GM19025 (cell line): ENCODE data around the gene SHISA9.

Experiments used
- ATAC-seq: cut with Tn5 transposase; IDR thresholded peaks from one replicate; pipeline ENCODE4 v1.9.1; 2021; ENCODE audit warnings: mild to moderate bottlenecking, low read depth, moderate library complexity; ENCODE audit not compliant: unreplicated experiment

The SHISA9 gene

DNA sequence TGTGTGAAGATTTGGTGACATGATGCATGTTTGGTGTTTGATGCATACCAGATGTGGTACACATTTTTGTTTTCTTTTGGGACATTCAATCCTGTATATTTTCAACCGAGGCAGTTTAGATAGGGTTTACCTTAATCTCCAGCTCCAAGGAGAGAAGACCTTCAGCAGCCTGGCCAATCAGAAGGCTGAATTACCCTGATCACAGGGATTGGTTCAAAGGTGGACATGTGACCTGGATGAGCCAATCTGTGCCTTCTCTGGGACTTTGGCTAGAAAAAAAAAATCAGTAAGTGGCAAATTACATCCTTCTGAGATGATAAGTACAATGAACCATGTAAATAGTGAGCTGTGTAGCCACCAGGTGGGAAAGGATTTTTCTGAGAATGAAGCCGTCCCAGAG lies 205.1 kb downstream of the SHISA9 start:
- no peak for ATAC-seq

DNA sequence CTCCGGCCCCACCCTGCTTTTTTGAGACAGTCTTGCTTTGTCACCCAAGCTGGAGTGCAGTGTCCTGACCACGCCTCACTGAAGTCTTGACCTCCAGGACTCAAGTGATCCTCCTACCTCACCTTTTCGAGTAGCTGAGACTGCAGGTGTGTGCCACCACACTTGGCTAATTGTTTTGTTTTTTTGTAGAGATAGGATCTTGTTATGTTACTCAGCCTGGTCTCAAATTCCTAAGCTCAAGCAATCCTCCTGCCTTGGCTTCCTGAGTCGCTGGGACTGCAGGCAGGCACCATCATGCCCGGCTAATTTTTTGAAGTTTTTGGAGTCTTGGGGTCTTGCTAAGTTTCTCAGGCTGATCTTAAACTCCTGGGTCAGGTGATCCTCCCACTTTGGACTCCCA lies 206.7 kb downstream of the SHISA9 start:
- ATAC-seq: no peak

DNA sequence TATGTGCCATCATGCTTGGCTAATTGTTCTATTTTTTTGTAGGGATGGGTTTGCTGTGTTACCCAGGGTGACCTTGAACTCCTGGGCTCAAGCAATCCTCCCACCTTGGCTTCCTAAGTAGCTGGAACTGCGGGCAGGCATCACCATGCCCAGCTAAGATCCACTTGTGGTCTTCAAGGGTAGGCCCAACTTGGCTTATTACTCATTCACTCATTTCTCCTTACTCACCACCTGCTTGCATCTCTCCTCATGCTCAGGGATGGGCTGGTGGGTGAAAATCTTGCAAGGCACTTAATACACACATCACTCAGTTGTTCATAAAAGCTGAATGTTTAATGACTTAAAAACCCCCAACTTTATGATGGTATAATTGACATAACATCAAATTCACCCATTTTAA lies 207.8 kb downstream of the SHISA9 start:
- ATAC-seq: no peak

DNA sequence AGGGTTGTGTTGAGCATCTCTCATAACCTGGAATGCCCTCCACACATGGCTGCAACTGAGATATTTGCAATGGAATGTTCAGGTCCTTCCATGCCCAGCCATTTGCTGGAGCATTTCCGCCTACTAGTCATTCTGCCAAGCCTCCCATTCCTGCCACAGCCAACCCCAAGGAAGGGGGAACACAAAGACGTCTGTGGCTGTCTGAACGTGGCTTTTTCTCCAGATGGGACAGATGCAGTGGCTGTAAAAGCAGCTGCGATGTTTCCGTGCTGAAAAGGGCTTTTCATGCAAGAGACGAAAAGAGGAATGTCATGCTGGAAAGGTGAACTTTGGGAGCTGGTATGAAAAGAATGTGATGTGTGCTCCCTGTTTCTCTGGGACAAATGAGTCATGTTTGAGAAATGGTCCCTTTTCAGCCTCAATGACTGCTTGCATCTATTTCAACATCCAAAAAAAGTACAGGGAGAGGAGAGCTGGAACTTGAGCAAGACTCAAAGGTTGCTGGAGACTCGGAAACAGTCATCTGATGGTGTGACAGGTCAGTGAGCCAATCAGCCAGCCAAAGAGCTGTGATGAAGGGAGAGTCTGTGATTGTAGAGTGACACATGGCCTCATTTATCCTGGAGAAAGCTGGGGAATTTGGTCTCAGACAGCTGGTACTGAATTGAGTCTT lies 208.9 kb downstream of the SHISA9 start:
- ATAC-seq: no peak

DNA sequence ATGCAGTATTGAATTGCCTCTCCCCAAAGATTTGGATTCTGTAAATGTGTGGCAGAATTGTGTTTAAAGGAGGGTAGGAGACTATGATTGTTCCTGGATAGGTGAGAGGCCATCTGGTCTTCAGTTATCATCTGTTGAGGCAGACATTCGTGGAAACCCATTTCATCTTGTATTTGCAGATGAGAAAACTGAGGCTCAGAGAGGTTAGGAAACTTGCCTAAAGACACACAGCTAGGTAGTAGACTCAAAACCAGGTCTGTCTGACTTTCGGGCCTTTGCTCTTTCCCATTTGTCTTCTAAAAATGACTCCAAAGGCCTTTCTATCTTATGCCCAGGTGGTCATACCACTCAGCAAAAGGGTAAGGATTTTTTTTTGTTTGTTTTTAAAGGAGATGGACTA lies 210.3 kb downstream of the SHISA9 start:
- ATAC-seq: no peak

DNA sequence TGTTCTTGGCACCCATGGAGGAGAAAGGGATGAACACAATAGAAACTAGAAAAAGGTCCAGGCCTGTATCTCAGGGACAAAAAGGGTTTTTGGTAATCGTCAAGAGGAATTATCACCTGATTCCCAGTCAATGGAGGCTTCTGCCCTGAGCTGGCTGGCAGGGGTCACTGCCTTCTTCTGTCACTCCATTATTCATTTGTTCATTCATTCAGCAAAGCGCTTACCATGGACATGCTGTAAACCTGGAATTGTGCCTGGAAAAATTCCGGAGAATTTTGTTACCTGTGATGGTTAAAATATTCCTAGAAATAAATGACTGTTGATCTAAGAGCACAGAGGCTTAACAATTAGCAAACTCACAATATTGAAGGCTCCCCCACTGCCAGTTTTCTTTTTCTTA lies 212.3 kb downstream of the SHISA9 start:
- ATAC-seq: no peak

DNA sequence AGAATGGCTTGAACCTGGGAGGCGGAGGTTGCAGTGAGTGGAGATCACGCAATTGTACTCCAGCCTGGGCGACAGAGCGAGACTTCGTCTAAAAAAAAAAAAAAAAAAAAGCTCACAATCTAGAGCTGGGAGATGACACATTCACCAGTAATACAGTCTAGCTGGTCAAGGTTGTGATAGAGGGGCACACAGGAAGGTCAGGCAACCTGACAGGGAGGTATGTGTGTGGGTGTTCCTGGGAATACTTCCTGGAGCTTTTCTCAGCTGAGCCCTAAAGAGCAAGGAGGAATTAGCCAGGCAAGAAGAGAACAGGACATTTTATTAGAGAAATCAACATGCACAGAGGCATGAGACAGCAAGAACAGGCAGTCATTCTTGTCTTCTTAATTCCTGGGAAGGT lies 216.7 kb downstream of the SHISA9 start:
- no peak for ATAC-seq

DNA sequence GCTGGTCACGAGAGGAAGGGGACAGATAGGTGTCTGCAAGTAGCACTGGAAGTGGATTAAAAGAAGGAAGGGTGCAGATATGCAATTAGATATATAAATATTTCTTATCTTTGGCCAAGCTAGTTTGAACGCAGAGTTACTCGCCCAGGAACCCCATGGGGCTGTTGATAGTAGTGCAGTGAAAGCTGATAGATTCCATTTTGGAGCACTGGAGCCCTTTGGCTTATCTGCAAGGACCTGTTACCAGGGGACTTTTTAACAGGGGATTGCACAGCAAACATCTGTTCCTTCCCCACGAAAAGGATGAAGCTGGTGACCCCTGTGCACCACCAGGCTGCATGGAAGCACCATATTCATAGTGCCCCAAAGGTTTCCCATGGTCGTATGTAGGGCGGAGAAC lies 218.7 kb downstream of the SHISA9 start:
- ATAC-seq: no peak

DNA sequence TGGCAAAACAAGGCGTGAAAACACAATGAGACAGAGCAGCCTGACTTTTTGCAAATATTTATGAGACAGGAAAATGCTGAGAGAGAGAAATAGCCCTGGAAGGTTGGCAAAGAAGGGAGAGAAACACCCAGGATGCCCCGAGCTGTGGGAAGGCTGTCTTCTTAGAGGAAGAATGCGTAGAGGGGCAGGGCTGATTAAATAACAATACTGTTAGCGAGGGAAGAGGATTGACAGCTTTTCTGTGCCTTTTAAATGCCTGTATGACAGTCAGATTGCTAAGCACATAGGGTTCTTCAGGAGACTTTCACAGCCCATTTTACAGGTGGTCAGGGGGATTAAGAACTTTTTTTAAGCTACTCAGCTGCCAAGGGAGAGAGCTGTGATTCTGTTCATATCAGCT lies 219.2 kb downstream of the SHISA9 start:
- no peak for ATAC-seq

DNA sequence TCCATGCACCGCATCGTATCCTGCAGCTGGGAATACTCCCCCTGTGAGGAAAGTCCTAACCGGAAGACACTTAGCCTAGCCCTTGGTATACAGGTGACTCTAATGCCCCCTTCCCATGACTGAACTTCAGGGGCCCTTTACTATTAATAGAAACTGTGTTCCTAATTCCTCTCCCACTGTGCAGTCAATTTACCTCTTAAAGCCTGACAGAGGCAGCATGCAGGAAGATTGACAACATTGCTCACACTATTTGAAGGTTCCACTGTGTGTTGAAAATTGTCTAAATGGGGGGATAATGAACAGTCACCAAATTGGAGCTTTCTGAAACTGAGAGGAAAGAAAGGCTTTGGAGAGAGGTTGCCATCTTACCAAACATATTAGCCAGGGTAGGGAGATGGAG lies 222.6 kb downstream of the SHISA9 start:
- ATAC-seq: no peak

DNA sequence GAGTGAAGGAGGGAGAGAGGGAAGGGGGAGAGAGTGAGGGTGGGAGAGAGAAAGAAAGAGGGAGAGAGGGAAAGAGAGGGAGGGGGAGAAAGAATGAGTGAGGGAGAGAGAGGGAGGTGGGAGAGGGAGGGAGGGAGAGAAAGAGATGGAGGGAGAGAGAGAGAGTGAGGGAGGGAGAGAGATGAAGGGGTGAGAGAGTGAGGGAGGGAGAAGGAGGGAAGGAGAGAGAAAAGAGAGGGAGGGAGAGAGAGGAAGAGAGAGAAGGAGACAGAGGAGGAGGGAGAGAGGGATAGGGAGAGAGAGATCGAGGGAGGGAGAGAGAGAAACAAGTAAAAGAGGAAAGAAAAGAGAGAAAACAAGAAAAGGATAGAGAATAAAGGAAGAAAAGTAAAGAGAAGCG lies 225.7 kb downstream of the SHISA9 start:
- ATAC-seq: no peak

DNA sequence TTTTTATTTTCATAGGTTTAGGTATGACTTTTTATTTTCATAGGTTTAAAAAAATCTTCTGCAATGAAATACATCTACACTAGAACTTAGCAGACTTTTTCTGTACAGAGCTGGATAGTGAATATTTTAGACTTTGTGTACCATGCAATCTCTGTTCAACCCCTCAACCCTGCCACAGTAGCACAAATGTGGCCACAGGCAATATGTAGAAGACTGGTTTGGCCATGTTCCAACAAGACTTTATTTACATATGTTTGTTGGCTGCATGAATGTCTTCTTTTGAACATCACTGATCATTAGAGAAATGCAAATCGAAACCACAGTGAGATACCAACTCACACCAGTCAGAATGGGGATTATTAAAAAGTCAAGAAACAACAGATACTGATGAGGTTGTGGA lies 229.2 kb downstream of the SHISA9 start:
- no peak for ATAC-seq

DNA sequence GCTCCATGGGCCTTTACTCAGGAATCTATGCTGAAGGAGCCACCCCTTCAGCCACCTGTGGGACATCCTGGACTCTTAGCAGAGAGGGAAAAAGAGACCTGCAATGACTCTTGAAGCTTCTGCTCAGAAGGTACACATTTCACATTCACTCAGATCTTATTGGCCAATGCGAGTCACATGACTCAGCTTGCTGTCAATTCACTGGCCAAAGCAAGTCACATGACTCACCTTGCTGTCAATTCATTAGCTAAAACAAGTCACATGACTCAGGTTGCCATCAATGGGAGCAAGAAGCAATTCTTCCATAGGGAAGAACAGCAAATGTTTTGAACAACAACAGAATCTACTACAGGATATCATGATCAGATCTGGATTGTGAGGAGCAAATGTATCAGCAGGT lies 233.4 kb downstream of the SHISA9 start:
- no peak for ATAC-seq

DNA sequence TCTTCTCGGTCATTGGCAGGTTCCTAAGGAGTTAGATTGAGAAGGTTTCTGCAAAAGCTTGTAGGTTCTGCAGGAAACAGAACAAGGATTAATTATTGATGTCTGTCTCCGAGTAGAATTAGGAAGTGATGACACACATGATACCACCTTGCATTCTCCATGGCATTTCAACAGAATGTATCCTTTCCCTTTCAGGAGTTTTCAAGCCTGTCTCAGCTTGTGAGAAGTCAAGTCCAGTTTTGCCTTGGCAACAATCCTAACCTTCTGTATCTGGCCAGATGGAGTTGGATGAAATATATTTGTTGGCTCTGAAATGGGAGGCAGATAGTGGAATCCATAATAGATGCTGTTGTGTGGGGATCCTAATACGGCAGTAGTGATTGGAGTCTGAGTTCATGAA lies 235.5 kb downstream of the SHISA9 start:
- ATAC-seq: no peak

DNA sequence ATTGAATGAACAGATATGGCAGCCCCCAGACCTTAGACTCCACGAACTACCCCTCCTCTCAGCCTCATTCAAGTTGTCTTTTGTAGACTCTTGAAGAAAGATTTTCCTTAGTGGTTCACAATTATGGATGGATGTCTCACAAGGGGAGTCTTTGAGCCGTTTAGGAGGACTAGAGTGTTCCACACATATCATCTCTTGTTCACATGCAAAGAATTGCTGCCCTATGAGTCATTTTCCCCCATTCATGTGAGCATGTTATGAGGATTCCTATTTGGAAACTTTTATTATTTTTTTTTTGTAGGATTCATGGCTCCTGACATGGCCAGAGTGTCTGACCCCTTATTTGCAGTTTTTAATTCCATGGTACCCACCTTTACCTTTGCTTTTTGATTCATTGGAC lies 237.1 kb downstream of the SHISA9 start:
- ATAC-seq: no peak

DNA sequence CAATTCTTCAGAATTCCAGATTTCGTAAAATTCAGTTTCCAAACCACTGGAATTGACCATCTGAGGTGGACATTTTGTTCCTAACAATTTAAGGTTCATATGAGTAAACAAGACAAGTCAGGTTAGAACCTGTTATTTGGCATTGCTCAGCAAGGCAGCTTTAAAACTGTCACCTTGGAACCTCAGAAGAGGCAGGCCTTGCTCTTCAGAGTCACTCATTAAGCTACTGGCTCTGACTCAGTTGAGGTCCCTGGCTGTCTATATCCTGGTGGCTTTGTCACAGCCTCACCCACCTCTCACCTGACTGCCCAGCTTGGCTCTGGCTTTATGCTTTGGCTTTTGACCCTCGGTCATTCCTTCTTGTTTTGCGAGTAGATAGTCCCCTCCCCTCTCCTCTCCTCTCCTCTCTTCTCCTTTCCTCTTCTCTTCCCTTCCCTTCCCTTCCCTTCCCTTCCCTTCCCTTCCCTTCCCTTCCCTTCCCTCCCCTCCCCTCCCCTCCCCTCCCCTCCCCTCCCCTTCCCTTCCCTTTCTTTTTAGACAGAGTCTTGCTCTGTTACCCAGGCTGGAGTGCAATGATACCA lies 238.4 kb downstream of the SHISA9 start:
- no peak for ATAC-seq

DNA sequence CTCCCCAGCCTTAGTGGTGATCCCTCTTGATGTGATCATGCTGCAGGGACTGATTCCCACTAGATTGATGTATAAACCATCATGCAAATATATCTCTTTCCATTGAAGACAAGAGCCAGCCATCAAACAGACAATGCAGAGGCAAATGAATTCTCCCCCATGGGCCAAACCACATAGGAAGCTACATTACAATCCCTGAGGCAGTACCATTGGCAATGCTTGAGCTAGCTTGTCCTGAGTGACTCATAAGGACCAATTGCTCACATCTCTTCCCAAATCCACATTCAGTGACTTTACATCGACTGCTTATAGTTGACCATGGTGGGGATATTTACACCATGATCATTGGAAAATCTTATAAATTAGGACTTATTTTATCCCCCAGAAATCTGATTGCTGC lies 242.2 kb downstream of the SHISA9 start:
- ATAC-seq: no peak

DNA sequence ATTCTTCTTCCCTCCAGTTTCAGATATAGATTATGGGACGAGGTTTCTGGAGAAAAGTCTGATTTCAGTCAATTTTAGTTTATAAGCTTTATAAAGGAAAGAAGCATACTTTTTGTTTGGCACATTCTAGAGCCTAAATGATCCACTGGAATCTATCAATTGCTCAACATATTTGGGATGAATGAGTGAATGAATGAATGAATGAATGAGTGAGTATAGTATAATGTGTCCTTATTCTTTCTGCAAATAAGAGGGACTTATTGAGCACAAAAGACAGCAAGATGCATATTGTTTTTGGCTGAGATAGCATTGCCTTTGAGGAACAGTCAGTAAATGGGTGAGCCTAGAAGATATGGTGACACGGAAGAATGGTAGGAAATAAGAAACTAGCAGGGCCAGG lies 245.4 kb downstream of the SHISA9 start:
- ATAC-seq: no peak

DNA sequence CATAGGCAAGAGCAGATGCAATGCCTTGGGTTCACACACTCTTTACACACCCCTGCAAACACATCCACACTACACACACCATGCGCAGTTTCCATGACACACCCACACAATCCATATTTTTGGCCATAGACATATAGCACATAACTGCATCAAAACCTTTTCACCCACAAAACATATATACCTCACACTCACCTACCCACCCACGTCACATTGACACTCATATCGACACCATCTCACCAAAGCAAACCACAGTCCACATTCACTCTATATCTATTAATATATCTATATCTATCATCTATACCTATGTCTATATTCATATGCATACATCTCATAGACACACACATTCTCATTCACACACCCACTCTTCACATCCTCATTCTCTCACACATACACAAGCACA lies 246.9 kb downstream of the SHISA9 start:
- no peak for ATAC-seq

DNA sequence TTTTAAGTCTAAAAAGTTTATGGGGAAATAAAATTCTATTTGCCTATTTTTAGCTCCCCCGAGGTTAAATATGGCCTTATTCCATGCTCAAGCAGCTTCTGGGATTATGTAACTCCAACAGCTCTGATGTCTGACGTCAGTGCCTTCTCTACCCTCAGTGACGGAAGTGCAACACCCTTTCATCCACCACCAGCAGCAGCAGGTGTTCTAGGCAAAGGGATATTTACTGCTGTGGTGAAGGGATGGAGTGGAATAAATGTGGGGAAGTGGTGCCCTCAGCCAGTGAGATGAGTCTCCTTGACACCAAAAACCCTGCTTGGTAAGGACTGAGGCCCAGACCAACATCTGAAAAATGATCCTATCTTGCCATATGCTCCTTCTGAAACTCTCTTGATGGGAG lies 247.4 kb downstream of the SHISA9 start:
- no peak for ATAC-seq

DNA sequence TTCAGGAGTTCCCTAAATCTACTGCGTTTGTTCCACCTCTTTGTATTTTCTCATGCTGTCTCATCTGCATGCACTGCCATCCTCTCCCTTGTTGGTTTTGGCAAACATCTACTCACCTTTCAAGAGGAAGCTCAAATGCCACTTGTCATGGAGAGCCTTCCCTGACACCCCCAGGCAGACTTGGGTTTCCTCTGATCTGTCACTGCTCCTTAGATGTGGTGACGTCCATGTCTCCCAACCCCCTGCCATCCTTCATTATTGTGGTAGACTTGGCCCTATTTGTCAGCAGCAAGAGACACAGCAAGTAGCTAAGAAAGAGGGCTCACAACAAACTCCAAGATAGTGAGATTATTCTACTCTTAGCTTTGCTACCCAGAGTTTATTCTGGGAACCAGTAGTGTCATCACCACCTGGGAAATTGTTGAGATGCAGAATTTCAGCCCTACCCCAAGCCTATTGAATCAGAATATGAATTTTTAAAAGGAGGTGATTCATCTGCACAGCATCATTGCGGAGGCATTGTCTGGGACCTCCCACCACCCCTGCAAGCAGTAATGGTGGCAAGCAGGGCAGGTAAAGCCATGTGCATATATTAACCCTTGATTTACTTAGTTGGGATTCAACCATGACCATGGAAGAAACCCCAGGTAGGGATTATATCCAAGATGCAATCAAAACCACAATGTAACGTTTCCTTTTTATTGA lies 248.9 kb downstream of the SHISA9 start:
- ATAC-seq: no peak

DNA sequence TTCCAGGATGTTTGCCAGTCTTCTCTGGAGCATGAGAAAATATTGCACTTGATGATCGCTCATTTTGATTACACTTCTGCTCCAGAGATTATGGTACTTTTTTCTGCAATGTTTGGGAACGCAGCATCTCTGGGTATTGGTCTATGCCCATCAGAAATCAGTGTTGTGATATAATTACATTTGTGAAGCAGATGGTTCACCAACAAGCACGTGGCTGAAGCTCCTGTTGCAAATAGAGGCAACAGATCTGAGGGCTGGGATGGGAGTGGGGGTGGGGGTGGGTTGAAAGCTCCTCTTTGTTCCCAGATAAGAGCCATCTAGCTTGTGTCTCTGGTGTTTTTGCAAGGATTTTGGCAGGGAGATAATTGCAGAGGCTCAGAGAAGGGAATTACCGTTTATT lies 252.3 kb downstream of the SHISA9 start:
- no peak for ATAC-seq
